Calu3 (cell line): Measurements from ENCODE around the gene C1QL2. TPM values are rescaled to one million over a fixed set of nuclear protein-coding genes. Genes with fewer than 3 reads are reported as not detected.

Source experiments
- BruUV-seq: library from RNA; stranded (reverse); fragments of 400-500 nt; replicated peaks from 2 replicates; lab custom pipeline; 2021; lab: Mats Ljungman, UMichigan
- CTCF ChIA-PET: fragments of 300-600 bp; sonication (Branson Sonifier 250); formaldehyde crosslinking; loops from one replicate; lab custom pipeline; 2022; ENCODE audit warnings: antibody characterized with exemption; lab: Charles Lee
- DNase-seq: peaks from one replicate; pipeline ENCODE4 v3.0.0; 2022
- H3K27ac Mint-ChIP-seq: one replicate; pipeline ENCODE4 v1.8.0; 2022; ENCODE audit warnings: mixed read lengths; ENCODE audit not compliant: unreplicated experiment
- H3K27me3 Mint-ChIP-seq: one replicate; pipeline ENCODE4 v1.8.0; 2022; ENCODE audit warnings: mixed read lengths; ENCODE audit not compliant: unreplicated experiment
- H3K36me3 Mint-ChIP-seq: one replicate; pipeline ENCODE4 v1.8.0; 2022; ENCODE audit warnings: mild to moderate bottlenecking, moderate library complexity, mixed read lengths; ENCODE audit not compliant: insufficient read depth, unreplicated experiment
- H3K4me1 Mint-ChIP-seq: one replicate; pipeline ENCODE4 v1.8.0; 2022; ENCODE audit warnings: mild to moderate bottlenecking, low read depth, mixed read lengths; ENCODE audit not compliant: unreplicated experiment
- H3K4me3 Mint-ChIP-seq: one replicate; pipeline ENCODE4 v1.8.0; 2022; ENCODE audit warnings: mild to moderate bottlenecking, low read depth, moderate library complexity, mixed read lengths; ENCODE audit not compliant: unreplicated experiment
- H3K9me3 Mint-ChIP-seq: one replicate; pipeline ENCODE4 v1.8.0; 2022; ENCODE audit warnings: low read depth, mixed read lengths; ENCODE audit not compliant: unreplicated experiment
- intact Hi-C: fragments of 100-400 bp; cut with micrococcal nuclease; formaldehyde crosslinking; loops from one replicate; pipeline ENCODE4 v1.10.0; 2022; ENCODE audit not compliant: unreplicated experiment
- total RNA-seq: library from RNA; stranded (reverse); gene quantifications from 2 replicates; pipeline ENCODE4 v1.2.3, GENCODE V29; 2022
- TF ChIP-seq, protein P1 (sequence below): fragments of 200-600 bp; IDR thresholded peaks from one replicate; pipeline ENCODE4 v1.8.0; 2022; ENCODE audit warnings: antibody characterized with exemption; ENCODE audit not compliant: unreplicated experiment

C1QL2 gene
- total RNA-seq, 1 experiment from 2014 or later = not detected

GRCh38 chr2:119114266-119114665 lies 44.3 kb downstream of the C1QL2 start:
- H3K4me1 Mint-ChIP-seq = peaks cover 41% of the 10 kb centered on the region
- H3K27me3 Mint-ChIP-seq = peaks cover under 1% of the 10 kb centered on the region
- no peak for DNase-seq
- CTCF ChIA-PET = interaction anchor here (0.6 kb wide), 1 partner anchor 17 kb away, joined by 3 read pairs; no protein-coding TSS in a partner anchor
- intact Hi-C loops = no loop called here
- peaks cover 4% of the 10 kb centered on the region for H3K9me3 Mint-ChIP-seq
- TF ChIP-seq, protein P1, sequence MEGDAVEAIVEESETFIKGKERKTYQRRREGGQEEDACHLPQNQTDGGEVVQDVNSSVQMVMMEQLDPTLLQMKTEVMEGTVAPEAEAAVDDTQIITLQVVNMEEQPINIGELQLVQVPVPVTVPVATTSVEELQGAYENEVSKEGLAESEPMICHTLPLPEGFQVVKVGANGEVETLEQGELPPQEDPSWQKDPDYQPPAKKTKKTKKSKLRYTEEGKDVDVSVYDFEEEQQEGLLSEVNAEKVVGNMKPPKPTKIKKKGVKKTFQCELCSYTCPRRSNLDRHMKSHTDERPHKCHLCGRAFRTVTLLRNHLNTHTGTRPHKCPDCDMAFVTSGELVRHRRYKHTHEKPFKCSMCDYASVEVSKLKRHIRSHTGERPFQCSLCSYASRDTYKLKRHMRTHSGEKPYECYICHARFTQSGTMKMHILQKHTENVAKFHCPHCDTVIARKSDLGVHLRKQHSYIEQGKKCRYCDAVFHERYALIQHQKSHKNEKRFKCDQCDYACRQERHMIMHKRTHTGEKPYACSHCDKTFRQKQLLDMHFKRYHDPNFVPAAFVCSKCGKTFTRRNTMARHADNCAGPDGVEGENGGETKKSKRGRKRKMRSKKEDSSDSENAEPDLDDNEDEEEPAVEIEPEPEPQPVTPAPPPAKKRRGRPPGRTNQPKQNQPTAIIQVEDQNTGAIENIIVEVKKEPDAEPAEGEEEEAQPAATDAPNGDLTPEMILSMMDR = no peak
- no TSS peak for BruUV-seq
- H3K4me3 Mint-ChIP-seq = no peak overlapping the region
- no peak overlapping the region for H3K27ac Mint-ChIP-seq
- peaks cover 13% of the 10 kb centered on the region for H3K36me3 Mint-ChIP-seq

GRCh38 chr2:119113489-119113770 lies 45.1 kb downstream of the C1QL2 start:
- CTCF ChIA-PET = no interaction called here
- peaks cover 13% of the 10 kb centered on the region for H3K36me3 Mint-ChIP-seq
- H3K9me3 Mint-ChIP-seq = peaks cover 4% of the 10 kb centered on the region
- no TSS peak for BruUV-seq
- H3K4me3 Mint-ChIP-seq = no peak overlapping the region
- H3K4me1 Mint-ChIP-seq = peaks cover 41% of the 10 kb centered on the region
- H3K27ac Mint-ChIP-seq = peak overlapping the region; percentile 99
- TF ChIP-seq, protein P1 = no peak
- intact Hi-C loops = no loop called here
- H3K27me3 Mint-ChIP-seq = no peaks in the 10 kb centered on the region
- DNase-seq = no peak

DNA sequence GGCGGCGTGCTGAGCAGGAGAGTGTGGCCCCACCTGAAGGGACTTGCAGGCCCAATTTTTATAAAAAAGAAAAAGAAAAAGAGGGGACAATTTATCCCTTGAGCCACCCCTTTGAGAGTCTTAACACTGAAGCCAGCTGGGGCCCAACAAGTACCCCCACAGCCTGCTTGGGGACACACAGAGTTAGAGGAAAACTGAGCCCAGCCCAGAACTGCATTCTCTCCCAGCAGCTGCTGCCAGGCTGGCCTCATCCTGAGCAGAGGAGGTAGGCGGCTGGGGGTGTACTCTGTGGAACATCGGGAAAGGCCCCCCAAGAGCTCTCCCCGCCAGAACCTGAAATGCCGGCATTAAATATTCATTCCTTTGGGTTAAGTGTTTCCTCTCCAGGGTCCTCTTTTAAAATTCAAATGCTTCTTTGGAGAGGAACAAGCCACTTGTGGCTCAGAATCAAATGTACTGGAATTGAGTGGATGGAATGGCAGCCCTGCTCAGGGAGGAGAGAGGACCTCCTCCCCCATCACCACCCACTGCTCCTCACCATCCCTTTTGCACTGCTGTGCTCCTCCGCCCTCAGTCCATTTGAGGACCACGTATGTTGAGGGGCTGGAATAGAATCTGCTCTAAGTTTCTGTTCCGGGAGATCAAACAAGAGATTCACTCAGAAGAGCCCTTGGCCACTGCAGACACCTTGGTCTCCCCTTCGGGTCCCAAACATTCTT lies 45.6 kb downstream of the C1QL2 start:
- no TSS peak for BruUV-seq
- Mint-ChIP-seq H3K9me3 (peaks cover 4% of the 10 kb centered on the region), H3K4me1 (peaks cover 38% of the 10 kb centered on the region), H3K4me3 (no peak overlapping the region), H3K27me3 (no peaks in the 10 kb centered on the region), H3K27ac (peak overlapping the region; percentile 99), H3K36me3 (peaks cover 13% of the 10 kb centered on the region)
- no peak for DNase-seq
- intact Hi-C loops = no loop called here
- TF ChIP-seq, protein P1 = no peak
- CTCF ChIA-PET = no interaction called here

DNA sequence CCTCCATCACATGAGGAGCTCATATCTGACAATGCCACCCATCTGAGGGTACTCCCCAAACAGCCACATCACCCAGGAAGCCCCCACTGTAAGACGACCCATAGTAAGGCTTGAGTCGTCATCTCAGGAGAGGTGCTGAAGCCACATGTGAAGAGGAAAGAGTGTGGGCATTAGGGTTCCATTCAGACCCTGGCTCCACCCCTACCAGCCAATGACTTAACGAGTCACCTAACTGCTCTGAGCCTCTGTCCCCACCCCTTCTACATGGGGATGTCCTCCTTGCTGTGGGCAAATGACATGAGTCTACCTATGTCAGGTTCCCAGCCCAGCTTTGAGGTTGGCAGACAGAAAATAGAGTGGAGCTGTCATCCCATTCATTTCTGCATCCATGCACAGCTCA lies 46.3 kb downstream of the C1QL2 start:
- peak overlapping the region; percentile 99 for H3K27ac Mint-ChIP-seq
- H3K4me3 Mint-ChIP-seq = no peak overlapping the region
- H3K9me3 Mint-ChIP-seq = peaks cover 6% of the 10 kb centered on the region
- H3K4me1 Mint-ChIP-seq = peaks cover 33% of the 10 kb centered on the region
- intact Hi-C loops = no loop called here
- H3K27me3 Mint-ChIP-seq = no peaks in the 10 kb centered on the region
- BruUV-seq = no TSS peak
- TF ChIP-seq, protein P1 = no peak
- H3K36me3 Mint-ChIP-seq = peaks cover 13% of the 10 kb centered on the region
- CTCF ChIA-PET = interaction anchor here (1.0 kb wide), 1 partner anchor 11 kb away, joined by 3 read pairs; no protein-coding TSS in a partner anchor
- DNase-seq = no peak
